OCI-LY1 (cell line): ENCODE results near the gene LRFN4.

Source experiments
- H2AFZ ChIP-seq: fragments of 200-600 bp; sonication (generic), shearing (Covaris generic); 2 replicates; pipeline ENCODE4 v1.6.0; 2014; ENCODE audit warnings: antibody characterized with exemption, mild to moderate bottlenecking, low read length
- H3F3A ChIP-seq: fragments of 200-600 bp; sonication (generic), shearing (Covaris generic); 2 replicates; pipeline ENCODE4 v1.6.0; 2014; ENCODE audit warnings: mild to moderate bottlenecking, antibody characterized with exemption, low read length, moderate library complexity; ENCODE audit not compliant: insufficient read depth
- H3K27ac ChIP-seq: fragments of 200-600 bp; sonication (generic); 2 replicates; pipeline ENCODE4 v1.5.1; 2014; ENCODE audit warnings: low read length, mixed run types, mild to moderate bottlenecking, low read depth; ENCODE audit not compliant: poor library complexity, severe bottlenecking
- H3K27me3 ChIP-seq: fragments of 200-600 bp; sonication (generic); 2 replicates; pipeline ENCODE4 v1.6.0; 2014; ENCODE audit warnings: antibody characterized with exemption, mild to moderate bottlenecking, low read length, moderate library complexity; ENCODE audit not compliant: insufficient read depth
- H3K36me3 ChIP-seq: fragments of 200-600 bp; sonication (generic); 2 replicates; pipeline ENCODE4 v1.6.1; 2014; ENCODE audit warnings: mild to moderate bottlenecking, antibody characterized with exemption, low read length, moderate library complexity, mixed read lengths; ENCODE audit not compliant: insufficient read depth
- H3K4me1 ChIP-seq: fragments of 200-600 bp; sonication (generic); 2 replicates; pipeline ENCODE4 v1.5.1; 2014; ENCODE audit warnings: mild to moderate bottlenecking, low read length, moderate library complexity; ENCODE audit not compliant: insufficient read depth, severe bottlenecking
- H3K4me2 ChIP-seq: fragments of 200-600 bp; sonication (generic), shearing (Covaris generic); 2 replicates; pipeline ENCODE4 v1.6.1; 2014; ENCODE audit warnings: low read length
- H3K4me3 ChIP-seq: fragments of 200-600 bp; sonication (generic); 2 replicates; pipeline ENCODE4 v1.5.1; 2014; ENCODE audit warnings: low read length, low read depth, mild to moderate bottlenecking, mixed read lengths; ENCODE audit not compliant: poor library complexity, severe bottlenecking
- H3K79me2 ChIP-seq: fragments of 200-600 bp; shearing (Covaris generic); 2 replicates; pipeline ENCODE4 v1.6.1; 2016; ENCODE audit warnings: mixed run types, low read length, mixed read lengths; ENCODE audit not compliant: insufficient read depth
- H3K9ac ChIP-seq: fragments of 200-600 bp; sonication (generic), shearing (Covaris generic); 2 replicates; pipeline ENCODE4 v1.6.1; 2014; ENCODE audit warnings: mild to moderate bottlenecking, low read length, mixed read lengths
- H3K9me2 ChIP-seq: fragments of 200-600 bp; sonication (generic), shearing (Covaris generic); 2 replicates; pipeline ENCODE4 v1.6.1; 2014; ENCODE audit warnings: low read depth, mild to moderate bottlenecking, low read length, mixed read lengths
- H3K9me3 ChIP-seq: fragments of 200-600 bp; shearing (Covaris generic); 2 replicates; pipeline ENCODE4 v1.6.1; 2014; ENCODE audit warnings: low read length, mixed read lengths
- H4K20me1 ChIP-seq: fragments of 200-600 bp; sonication (generic), shearing (Covaris generic); 2 replicates; pipeline ENCODE4 v1.6.0; 2016; ENCODE audit warnings: mild to moderate bottlenecking, low read length; ENCODE audit not compliant: insufficient read depth
- EZH2 ChIP-seq: fragments of 200-600 bp; sonication (generic), shearing (Covaris generic); IDR thresholded peaks from 2 replicates; pipeline ENCODE4 v1.8.0; 2017; ENCODE audit warnings: borderline replicate concordance, mixed run types, mild to moderate bottlenecking, antibody characterized with exemption, low read length, moderate library complexity, mixed read lengths
- TF ChIP-seq, protein P1 (sequence below): fragments of 200-600 bp; sonication (generic), shearing (Covaris generic); IDR thresholded peaks from 2 replicates; pipeline ENCODE4 v1.5.1; 2017; ENCODE audit warnings: mild to moderate bottlenecking, antibody characterized with exemption, low read length, moderate library complexity, mixed read lengths

Gene LRFN4

DNA sequence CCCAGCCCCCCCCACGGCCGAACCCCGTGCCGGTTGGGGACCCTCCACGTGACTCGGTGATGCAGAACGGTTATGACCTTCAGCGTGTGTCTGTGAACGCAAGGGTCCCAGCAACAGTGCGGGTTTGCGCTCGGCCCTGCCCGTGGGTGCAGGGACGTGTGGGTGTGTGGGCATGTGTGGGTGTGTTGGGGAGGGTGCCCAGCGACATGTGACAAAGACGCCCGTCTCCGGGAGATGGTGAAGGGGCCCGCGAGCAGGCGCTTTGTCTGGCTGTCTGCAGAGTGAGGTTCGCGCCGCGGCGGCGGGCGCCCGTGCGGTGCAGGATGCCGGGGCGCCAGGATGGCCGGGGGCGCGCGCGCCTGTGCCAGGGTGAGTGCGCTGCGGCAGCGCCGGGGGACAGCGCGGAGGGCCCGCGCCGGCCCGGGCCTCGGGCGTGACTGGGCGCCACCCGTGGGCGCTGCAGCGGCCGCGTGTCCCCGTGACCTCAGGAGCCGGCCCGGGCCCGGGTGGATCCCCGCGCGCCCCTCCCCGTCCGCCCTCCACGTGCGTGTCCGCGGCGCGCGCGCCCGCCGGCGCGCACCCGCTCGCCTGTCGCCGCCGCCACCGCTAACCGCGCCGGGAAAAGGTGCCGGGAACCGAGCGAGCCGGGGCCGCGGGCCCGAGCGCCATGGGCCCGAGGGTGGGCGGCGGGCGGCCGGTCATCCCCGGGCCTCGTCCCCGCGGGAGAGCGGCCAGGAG, at the start of gene LRFN4:
Gene LRFN4, plus strand, starts transcription at position 569 of the 738 bp plus-strand sequence. CDS start 681 bp downstream, outside the sequence.
- no peak within 1 kb of the TSS for H2AFZ ChIP-seq
- no peaks in the 10 kb centered on the region for H3K79me2 ChIP-seq
- H3K27ac ChIP-seq, result peak within 1 kb of the TSS; percentile 32
- 0 out of 2 replicates have a peak, but pooled peaks cover 7% of the 10 kb centered on the region for H3K27me3 ChIP-seq
- H3K36me3 ChIP-seq, result no peaks in the 10 kb centered on the region
- no peaks in the 10 kb centered on the region for H3F3A ChIP-seq
- peak within 1 kb of the TSS; percentile 65 for H3K9ac ChIP-seq
- peak within 1 kb of the TSS; percentile 87 for H3K4me2 ChIP-seq
- peaks cover 18% of the 10 kb centered on the region for H3K4me1 ChIP-seq
- no peaks in the 10 kb centered on the region for H4K20me1 ChIP-seq
- H3K9me2 ChIP-seq, result no peaks in the 10 kb centered on the region
- TF ChIP-seq, protein P1, sequence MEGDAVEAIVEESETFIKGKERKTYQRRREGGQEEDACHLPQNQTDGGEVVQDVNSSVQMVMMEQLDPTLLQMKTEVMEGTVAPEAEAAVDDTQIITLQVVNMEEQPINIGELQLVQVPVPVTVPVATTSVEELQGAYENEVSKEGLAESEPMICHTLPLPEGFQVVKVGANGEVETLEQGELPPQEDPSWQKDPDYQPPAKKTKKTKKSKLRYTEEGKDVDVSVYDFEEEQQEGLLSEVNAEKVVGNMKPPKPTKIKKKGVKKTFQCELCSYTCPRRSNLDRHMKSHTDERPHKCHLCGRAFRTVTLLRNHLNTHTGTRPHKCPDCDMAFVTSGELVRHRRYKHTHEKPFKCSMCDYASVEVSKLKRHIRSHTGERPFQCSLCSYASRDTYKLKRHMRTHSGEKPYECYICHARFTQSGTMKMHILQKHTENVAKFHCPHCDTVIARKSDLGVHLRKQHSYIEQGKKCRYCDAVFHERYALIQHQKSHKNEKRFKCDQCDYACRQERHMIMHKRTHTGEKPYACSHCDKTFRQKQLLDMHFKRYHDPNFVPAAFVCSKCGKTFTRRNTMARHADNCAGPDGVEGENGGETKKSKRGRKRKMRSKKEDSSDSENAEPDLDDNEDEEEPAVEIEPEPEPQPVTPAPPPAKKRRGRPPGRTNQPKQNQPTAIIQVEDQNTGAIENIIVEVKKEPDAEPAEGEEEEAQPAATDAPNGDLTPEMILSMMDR, result no peak
- TF ChIP-seq EZH2, result no peak
- no peaks in the 10 kb centered on the region for H3K9me3 ChIP-seq
- peak within 1 kb of the TSS; percentile 82 for H3K4me3 ChIP-seq

DNA sequence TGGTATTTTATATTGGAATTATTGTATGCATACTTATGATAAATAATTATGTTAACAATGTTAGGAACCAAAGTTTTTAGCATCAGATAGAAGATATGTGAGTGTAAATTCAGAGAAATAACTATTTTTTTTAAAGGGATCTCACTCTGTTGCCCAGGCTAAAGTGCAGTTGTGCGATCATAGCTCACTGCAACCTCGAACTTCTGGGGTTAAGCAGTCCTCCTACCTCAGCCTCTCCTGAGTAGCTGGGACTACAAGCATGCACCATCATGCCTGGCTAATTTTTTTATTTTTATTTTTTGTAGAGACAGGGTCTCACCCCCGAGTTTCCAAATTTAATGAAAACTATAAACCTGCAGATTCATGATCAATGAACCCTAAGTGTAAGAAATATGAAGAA, 47.3 kb upstream of the LRFN4 start:
- Histone ChIP-seq H3K4me3 (no peak overlapping the region), H3K36me3 (peaks cover 13% of the 10 kb centered on the region; the same call in 1 of the 2 replicates), H2AFZ (no peak overlapping the region), H3K27me3 (no peaks in the 10 kb centered on the region), H4K20me1 (no peaks in the 10 kb centered on the region), H3K9ac (no peak overlapping the region), H3K9me2 (no peaks in the 10 kb centered on the region), H3K4me1 (no peaks in the 10 kb centered on the region), H3F3A (no peaks in the 10 kb centered on the region), H3K4me2 (no peak overlapping the region), H3K9me3 (no peaks in the 10 kb centered on the region), H3K79me2 (no peaks in the 10 kb centered on the region), H3K27ac (no peak overlapping the region)
- TF ChIP-seq, protein P1, result no peak
- no peak for TF ChIP-seq EZH2

DNA sequence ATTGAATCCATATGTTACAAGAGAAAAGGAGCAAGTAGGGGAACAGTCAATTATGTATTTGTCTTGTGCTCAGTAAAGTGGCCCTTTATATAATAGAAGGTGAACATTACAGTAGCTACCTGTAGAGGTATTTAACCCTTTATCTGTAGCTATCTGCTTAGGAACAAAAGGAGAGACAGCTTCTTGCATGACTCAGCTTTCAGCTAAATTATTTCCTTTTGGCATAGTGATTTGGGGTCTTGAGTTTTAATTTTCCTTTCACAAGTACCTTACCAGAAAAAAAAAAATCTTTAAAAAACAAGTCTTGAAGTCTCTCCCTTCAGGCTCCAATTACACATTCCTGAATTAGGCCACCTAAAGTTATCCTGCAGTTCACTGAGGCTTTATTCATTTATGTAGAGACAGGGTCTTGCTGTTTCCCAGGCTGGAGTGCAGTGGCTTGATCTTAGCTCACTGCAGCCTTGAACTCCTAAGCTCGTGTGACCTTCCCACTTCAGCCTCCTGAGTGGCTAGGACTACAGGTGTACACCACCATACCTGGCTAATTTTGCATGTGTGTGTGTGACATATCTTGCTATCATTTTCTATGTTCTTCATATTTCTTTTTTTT, 46.2 kb upstream of the LRFN4 start:
- H3K27ac ChIP-seq, result no peak overlapping the region
- H3K27me3 ChIP-seq, result no peaks in the 10 kb centered on the region
- no peaks in the 10 kb centered on the region for H3K4me1 ChIP-seq
- no peaks in the 10 kb centered on the region for H3F3A ChIP-seq
- H3K79me2 ChIP-seq, result no peaks in the 10 kb centered on the region
- H4K20me1 ChIP-seq, result no peaks in the 10 kb centered on the region
- H3K4me3 ChIP-seq, result no peak overlapping the region
- H3K9ac ChIP-seq, result no peak overlapping the region
- no peaks in the 10 kb centered on the region for H3K9me2 ChIP-seq
- no peak overlapping the region for H2AFZ ChIP-seq
- TF ChIP-seq EZH2, result no peak
- TF ChIP-seq, protein P1, result no peak
- H3K4me2 ChIP-seq, result no peak overlapping the region
- H3K9me3 ChIP-seq, result no peaks in the 10 kb centered on the region
- peaks cover 13% of the 10 kb centered on the region; the same call in 1 of the 2 replicates for H3K36me3 ChIP-seq
